GM18526 (cell line): ENCODE results near the gene SP6.

ENCODE experiments used
- POLR2A ChIP-seq: IDR thresholded peaks from 3 replicates; pipeline ENCODE4 v1.6.1; 2011; ENCODE audit not compliant: insufficient read length; ENCODE audit errors: extremely low read depth

Gene SP6

DNA sequence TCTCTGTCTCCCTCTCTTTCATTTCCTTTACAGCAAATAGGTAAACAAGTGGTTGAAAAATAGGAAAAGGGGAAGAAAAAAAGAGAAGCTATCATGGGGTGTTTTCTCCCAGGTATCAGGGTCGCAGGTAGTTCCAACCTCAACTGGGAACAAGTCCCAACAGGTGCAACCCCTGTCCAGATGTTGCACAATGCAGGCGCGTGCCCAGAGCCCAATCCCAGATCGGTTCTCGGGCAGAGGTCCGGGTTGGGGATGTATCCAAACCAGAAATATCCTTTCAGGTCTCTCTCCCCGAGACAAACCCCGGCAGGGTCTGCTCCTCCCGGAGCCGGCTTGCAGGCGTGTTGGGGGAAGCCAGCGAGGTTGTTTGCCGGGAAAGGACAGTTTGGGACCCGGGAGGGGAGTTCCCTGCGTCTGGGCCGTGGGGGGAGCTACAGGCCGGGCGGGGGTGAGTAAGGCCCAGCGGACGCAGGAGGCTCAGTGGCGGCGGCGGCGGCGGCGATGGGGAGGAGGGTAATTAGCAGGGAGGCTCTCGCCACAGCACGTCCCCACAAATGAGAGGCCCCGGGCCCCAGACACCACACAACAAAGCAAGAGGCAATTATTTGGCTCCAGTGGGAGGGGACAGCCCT, 21.2 kb upstream of the SP6 start:
- TF ChIP-seq POLR2A: no peak

DNA sequence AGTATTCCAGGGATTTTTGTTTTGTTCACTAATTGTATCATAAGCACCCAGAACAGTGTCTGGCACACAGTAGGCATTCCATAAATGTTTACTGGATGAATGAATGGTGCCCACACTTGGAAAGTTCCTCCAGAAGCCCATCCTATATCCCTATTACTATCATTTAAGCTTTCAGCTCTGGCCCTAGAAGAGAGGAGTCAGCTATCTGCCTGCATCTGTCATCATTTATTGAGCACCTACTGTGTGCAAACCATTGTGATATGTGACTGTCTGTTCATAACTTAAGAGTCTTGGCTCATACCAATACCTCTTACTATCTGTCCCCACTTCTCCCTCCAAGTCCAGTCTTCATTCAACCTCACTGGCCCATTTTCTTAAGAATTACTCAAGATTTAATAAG, 20.1 kb upstream of the SP6 start:
- TF ChIP-seq POLR2A: no peak

DNA sequence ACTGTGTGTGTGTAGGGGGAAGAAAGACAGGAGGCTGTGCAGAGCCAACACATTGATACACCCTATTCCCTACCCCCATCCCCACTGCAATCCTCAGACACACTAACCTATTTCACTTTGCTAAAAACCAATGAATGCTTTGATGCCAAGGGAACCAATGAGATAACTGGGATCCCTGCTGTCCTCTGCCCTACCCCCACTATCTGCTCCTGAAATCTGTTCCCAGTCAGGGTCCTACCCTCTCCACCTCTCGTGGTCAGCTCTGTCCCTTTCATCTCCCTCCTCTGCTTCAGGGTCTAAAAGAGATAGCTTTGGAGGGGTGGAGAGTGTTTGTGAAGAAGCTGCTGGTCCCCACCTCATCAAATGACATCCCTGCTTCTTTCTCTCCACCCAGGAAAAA, 19.1 kb upstream of the SP6 start:
- no peak for TF ChIP-seq POLR2A

DNA sequence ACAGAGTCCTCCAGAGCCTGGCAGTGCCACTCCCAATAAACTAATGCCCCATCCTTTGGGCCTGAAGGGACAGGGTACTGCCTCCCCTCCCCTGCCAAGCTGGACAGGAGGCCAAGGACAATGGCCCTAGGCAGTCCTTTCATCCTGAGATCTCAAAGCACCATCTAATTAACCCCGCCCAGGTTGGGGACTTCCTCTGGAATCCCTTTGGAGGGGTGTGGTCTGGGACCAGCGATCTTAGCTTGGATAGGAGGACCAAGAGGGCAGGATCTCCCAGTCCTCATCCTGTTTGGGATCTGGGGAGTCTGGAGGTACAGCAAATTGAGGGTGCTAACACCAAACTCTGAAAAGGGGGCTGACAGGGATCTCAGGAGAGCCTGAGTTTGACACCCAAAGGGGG, 18.2 kb upstream of the SP6 start:
- TF ChIP-seq POLR2A: no peak

DNA sequence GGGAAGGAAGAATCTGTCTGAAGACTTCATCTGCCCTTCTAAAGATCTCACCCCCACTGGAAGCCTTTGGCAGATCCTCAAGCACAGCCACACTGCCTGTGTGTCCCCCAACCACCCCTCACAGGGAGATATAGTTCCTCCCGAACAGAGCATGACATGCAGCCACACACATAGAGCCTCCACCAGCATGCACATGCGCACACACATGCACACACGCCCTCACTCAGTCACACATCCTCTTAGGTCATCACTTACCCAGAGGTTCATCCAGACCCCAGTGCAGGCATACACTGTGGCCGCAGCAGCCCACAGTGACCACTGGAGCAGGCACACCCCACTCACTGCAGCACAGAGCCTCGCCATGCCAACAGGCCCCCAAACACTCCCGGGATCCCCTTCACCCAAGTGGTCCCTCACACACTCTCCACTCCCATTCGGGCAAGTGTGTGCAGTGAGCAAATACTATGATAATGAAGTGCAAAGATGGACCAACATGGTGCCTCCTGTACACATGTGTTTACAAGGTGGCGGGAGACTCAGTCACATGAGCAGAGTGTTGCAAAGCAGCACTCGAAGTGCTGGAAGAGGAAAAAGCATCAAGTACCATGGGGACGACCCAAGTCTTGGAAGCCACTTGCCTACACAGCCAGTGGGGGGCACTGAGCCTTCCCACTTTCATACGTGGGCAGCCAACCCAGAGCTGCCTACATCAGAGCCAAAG, 17.0 kb upstream of the SP6 start:
- no peak for TF ChIP-seq POLR2A

DNA sequence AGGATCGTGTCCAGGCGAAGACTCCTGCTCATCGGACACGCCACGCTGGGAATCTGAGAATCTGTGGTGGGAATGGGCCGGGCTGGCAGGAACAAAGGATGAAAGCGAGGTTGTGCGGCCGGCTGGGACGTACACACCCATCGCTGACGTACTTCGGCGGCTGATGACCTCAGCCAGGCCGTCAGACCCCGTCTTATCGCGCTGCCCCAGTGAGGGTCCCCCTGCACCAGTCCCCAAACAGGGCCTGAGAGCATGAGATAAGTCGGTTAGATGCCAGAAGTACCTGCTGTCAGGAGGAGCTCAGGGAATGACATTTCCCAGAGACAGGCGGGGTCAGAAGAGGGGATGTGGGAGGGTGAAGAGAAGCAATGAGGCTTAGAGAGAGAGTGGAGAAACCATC, 16.0 kb upstream of the SP6 start:
- no peak for TF ChIP-seq POLR2A

DNA sequence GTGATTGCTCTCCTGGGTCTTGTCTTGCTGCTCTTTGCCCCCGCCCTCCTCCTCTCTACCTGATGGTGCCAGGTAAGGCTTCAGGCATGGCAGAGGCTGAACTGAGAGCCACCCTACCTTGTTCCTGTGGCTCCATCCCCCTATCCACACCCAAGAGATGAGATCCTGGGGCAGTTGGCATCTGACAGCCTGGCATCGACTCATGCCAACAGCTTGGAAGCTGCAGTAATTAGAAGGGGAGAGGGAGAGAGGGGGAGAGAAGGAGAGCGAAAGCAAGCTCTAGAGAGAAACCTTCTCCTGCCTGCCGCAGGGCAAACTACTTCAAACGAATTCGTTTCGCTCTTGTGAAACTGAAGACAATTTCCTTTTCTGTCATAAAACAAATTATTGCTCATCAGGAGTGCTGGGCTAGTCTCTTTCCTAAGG, 13.8 kb upstream of the SP6 start:
- TF ChIP-seq POLR2A: no peak

DNA sequence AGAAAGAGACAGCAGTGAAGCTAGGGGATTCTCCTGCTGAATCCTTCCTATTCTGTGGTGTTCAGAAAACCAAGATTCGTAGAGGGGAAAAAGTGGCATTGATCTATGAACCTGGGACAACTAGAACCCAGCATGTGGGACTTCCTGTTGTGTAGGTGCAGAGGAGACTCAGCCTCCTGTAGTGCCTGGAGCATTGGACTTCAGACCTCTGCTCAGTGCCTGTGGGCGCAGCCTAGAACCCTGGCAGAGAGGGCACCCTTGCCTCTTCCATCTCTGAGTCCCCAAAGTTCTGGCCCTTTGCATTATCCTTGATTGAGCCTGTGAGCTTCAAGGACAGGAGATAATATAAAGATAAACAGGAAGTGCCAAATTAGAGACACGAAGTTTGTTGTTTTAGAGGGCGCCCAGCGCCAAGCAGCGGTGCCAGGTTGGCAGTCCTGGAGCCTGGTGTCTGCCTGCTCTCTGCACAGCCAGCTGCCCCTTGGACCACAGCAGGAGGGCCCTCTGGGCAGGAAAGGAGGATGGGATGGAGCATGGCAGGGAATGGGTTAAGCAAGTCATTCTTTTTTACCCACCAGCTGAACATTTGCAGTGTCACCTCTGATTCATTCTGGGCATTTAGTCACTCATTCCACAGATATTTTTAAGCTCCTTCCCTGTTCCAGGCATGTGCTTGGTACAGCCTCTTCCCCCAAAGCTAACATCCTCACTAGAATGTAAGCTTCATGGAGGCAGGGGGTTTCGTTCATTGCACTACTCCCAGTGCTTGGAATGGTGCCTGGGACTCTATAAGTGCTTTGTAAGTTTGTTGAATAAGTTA, 11.9 kb upstream of the SP6 start:
- TF ChIP-seq POLR2A: no peak

DNA sequence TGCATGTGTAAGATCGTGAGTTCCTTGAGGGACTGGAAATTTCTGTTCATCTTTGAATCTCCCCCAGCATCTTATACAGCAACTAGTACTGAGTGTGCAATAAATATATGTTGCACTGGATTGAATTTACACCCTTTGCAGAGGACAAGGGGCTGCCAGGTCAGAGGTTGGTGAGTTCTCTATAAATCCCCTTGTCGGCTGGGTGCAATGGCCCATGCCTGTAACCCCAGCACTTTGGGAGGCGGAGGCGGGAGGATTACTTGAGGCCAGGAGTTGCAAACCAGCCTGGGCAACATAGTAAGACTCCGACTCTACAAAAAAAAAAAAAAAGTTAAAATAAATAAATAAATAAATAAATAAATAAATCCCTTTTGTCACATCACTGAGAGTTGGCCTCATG, 9.4 kb upstream of the SP6 start:
- TF ChIP-seq POLR2A: no peak

DNA sequence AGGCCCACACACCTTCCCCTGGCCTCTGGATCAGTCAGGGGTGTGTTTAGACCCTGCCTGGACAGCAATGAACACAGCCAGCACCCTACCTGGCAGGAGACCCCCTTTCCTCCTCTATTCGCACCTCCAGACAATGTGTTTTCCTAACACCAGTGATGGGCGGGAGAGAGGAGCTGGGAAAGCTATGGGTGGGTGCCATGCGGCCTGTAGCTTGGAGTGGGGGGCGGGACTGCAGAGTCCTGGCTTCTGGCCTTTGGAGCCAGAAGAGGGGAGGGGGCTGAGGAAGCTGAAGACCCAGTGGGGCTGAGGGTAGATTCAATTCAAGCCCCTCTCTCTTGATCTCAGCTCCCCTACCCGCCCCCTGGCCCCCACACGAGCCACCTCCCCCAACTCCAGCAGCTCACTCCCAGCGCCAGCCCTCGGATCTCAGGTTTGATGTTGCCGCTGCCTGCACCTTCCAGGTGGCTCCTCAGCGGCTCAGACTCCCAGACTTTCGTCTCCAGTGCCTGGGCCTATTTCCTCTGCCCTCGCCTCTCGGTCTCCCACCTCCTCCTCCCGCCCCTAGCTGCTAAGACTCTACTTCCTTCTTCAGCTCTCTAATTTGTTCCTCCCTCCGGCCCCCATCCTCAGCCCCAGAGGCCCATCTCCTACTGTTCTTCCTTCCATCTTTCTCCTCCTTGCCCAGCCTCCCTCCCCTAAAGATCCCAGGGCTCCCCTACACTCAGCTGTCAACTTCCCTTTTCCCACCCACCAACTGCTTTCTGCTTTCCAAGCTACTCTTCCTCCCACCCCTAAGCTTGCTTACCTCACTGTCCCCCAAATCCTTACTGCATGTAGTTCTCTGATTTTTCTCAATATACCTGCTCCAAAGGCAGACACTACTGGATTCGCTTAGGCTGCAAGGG, 6.8 kb upstream of the SP6 start:
- TF ChIP-seq POLR2A: no peak

DNA sequence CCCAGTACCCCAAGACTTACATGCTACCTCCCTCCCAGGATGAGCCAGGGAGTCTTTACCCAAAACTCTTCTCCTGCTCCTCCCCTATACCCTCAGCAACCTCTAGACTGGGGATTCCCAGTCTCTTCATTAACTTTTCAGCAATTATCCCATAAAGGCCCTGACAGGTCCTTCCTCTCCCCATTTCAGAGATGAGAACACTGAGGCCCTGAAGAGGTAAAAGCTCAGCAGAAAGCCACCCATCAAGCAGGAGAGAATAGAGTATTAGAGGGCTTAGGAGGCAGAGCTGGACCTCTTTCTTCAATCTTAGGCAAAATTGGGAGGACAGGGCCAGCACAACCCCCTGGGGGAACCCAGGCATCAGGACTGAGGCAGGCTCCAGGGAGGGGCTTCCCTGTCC, 5.9 kb upstream of the SP6 start:
- TF ChIP-seq POLR2A: no peak

DNA sequence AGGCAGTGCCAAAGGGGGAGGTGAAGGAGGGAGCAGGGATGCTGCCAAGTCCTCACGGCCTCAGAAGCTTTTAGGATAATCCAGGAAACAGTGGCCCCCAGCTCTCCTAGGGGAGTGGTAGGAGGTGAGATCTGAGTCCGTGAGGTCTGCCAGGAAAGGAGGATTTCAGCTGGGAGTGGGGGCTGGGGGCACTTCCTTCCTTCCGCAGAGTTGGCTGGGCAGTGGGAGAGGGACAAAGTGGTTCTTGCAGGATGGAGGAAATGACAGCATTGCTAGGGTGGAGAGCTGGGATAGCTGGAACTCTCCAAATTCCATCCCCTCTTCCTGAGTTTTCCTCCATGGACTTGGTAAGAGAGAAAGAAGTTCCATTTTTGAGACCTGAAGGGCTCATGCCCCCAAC, 4.8 kb upstream of the SP6 start:
- no peak for TF ChIP-seq POLR2A

DNA sequence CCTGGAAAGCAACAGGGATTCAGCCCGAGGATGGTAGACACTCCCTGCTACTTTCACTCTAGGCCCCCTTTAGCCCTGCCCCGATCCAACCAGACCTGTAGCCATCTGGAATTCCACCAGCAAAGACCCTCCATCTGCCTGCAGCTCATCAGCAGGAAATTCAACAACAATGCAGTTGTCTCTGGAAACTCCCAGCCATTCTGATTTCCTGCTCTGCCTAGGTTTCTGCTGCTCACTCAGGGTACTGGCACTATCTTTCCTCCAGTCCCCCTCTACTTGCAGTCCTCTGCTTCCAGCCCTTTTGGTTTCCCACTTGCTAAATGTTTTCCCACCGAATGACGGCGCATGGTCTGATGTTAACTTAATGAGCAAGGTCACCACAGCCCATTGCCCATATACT, 2.7 kb upstream of the SP6 start:
- TF ChIP-seq POLR2A: no peak

DNA sequence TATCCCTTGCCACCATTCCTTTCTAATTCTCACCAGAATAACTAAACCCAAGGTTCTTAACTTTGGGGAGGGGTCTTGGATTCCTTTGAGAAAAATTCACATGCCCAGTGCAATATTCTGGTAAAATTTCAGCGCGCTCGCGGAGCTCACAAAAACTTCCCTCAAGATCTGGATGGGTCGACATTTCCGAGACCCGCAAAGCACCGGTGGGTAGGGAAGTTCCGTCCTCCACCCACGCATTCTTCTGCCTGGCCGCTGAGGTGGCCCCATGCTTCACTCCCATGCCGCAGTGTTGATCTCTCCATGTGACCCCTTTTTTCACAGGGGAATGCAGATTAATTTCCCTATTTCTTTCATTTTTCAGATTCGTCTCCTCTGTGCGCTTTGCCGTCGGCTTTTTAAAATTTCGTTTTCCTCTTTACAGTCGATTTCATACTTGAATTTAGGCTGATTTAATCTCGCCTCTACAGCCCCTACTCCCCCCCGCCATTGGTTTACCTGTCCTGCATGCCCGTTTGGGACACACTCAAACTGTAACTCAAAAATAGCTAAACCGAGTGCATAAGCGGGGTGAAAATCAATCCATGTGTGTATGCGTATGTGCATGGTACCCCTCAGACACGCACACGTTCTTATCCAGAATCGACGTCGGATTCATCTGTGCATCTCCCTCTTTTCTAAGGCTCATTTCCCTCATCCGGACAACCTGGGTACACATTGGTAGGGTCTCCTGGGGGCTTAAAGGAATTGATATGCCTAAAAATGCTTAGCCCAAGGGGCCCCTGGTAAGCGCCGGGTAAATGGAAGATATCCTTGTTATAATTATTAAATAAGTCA, 1.4 kb upstream of the SP6 start:
- no peak for TF ChIP-seq POLR2A
